CD4-positive, alpha-beta T cell (primary cell): ENCODE measurements around the gene CNTLN. TPM values are rescaled to one million over a fixed set of nuclear protein-coding genes. Genes with fewer than 3 reads are reported as not detected.

Source experiments
- ATAC-seq: fragments of 200-7000 bp; cut with Tn5 transposase; one replicate; pipeline ENCODE4 v1.10.0; 2022; ENCODE audit warnings: mild to moderate bottlenecking; ENCODE audit not compliant: poor library complexity
- CTCF ChIA-PET: fragments of 350-600 bp; sonication (Branson Sonifier 250); formaldehyde crosslinking; loops from one replicate; lab custom pipeline; 2021; ENCODE audit warnings: antibody characterized with exemption, inconsistent platforms; lab: Charles Lee
- POLR2A ChIA-PET: fragments of 350-600 bp; sonication (Branson Sonifier 250); formaldehyde crosslinking; loops from one replicate; lab custom pipeline; 2021; ENCODE audit warnings: antibody characterized with exemption, inconsistent platforms; lab: Charles Lee
- DNase-seq, 14 experiments: peaks; one replicate each; pipeline ENCODE4 v3.0.0-alpha.2; 2013 to 2020; ENCODE audit warnings: mixed read lengths in 2 of 14
- H3K27ac ChIP-seq, 2 donors: one replicate each; pipeline versions ENCODE4 v1.5.1 to v1.7.0; 2013; ENCODE audit warnings: low read length in 2 of 2, low read depth in 1 of 2, mild to moderate bottlenecking in 1 of 2
- H3K27me3 ChIP-seq, 2 experiments: 1 replicate in 1 of 2; 2 replicates in 1 of 2; pipeline versions ENCODE4 v1.6.1 to v1.7.0; 2013; ENCODE audit warnings: low read length in 2 of 2, control low read depth in 1 of 2, mild to moderate bottlenecking in 1 of 2, moderate library complexity in 1 of 2; ENCODE audit not compliant: insufficient read depth in 2 of 2, control insufficient read depth in 1 of 2
- H3K36me3 ChIP-seq: one replicate; pipeline ENCODE4 v1.6.1; 2013; ENCODE audit warnings: low read length, control low read depth; ENCODE audit not compliant: insufficient read depth
- H3K4me1 ChIP-seq: one replicate; pipeline ENCODE4 v1.6.1; 2013; ENCODE audit warnings: low read length, control low read depth; ENCODE audit not compliant: insufficient read depth
- H3K4me3 ChIP-seq: one replicate; pipeline ENCODE4 v1.5.1; 2013; ENCODE audit warnings: mild to moderate bottlenecking, low read length, moderate library complexity
- H3K9me3 ChIP-seq, 2 experiments: 1 replicate in 1 of 2; 2 replicates in 1 of 2; pipeline versions ENCODE4 v1.6.1 to v1.7.0; 2013; ENCODE audit warnings: low read length in 2 of 2, mild to moderate bottlenecking in 2 of 2, control low read depth in 1 of 2, moderate library complexity in 1 of 2; ENCODE audit not compliant: control insufficient read depth in 1 of 2, insufficient read depth in 1 of 2
- H3K27ac Mint-ChIP-seq: one replicate; pipeline ENCODE4 v1.8.0; 2020; ENCODE audit warnings: mixed read lengths
- H3K27me3 Mint-ChIP-seq: one replicate; pipeline ENCODE4 v1.8.0; 2021; ENCODE audit warnings: mixed read lengths
- H3K36me3 Mint-ChIP-seq: one replicate; pipeline ENCODE4 v1.8.0; 2021; ENCODE audit warnings: low read depth, mixed read lengths
- H3K4me1 Mint-ChIP-seq: one replicate; pipeline ENCODE4 v1.8.0; 2021; ENCODE audit warnings: low read depth, mixed read lengths
- H3K4me3 Mint-ChIP-seq: one replicate; pipeline ENCODE4 v1.8.0; 2020; ENCODE audit warnings: mild to moderate bottlenecking, mixed read lengths
- H3K9me3 Mint-ChIP-seq: one replicate; pipeline ENCODE4 v1.8.0; 2020; ENCODE audit warnings: mixed read lengths
- CTCF ChIP-seq: fragments of 200-600 bp; IDR thresholded peaks from one replicate; pipeline ENCODE4 v1.8.0; 2022; ENCODE audit warnings: antibody characterized with exemption, mild to moderate bottlenecking
- intact Hi-C, 2 experiments: fragments of 100-400 bp; cut with DNase I in 1 of 2; cut with micrococcal nuclease in 1 of 2; formaldehyde crosslinking; loops; one replicate each; pipeline versions ENCODE4 v1.15.1 to v1.9.0; 2023 to 2025; cut with DNase I, micrococcal nuclease
- total RNA-seq, 174 experiments: library from RNA in 2 of 174; stranded (reverse) in 2 of 174; gene quantifications; one replicate each; pipeline ENCODE4 v1.2.3 and lab custom pipeline; 2021 to 2026

Gene CNTLN
- total RNA-seq, 2 experiments from 2014 or later = 0.25 to 0.28 TPM

GRCh38 chr9:17121264-17121663 is 13.6 kb upstream of the CNTLN start:
- CTCF ChIA-PET = no interaction called here

GRCh38 chr9:17130291-17130690 is 4.5 kb upstream of the CNTLN start:
- no peaks in the 10 kb centered on the region for H3K36me3 Mint-ChIP-seq
- Histone ChIP-seq H3K27ac (no peak overlapping the region), H3K4me1 (no peaks in the 10 kb centered on the region), H3K4me3 (no peak overlapping the region), H3K9me3 (peaks cover 0 to 20% of the 10 kb centered on the region in 2 experiments), H3K36me3 (no peaks in the 10 kb centered on the region), H3K27me3 (no peaks in the 10 kb centered on the region)
- intact Hi-C loops = no loop called here
- H3K27me3 Mint-ChIP-seq = peaks cover 15% of the 10 kb centered on the region
- no peak for DNase-seq
- H3K9me3 Mint-ChIP-seq = peaks cover 3% of the 10 kb centered on the region
- POLR2A ChIA-PET = no interaction called here
- ATAC-seq = no peak
- no peak overlapping the region for H3K27ac Mint-ChIP-seq
- TF ChIP-seq CTCF = no peak
- H3K4me3 Mint-ChIP-seq = no peak overlapping the region
- peaks cover 10% of the 10 kb centered on the region for H3K4me1 Mint-ChIP-seq
- CTCF ChIA-PET = no interaction called here

More at GRCh38 chr9:17121264-17121663, 13.6 kb upstream of the CNTLN start:
- DNase-seq = no peak
- no peaks in the 10 kb centered on the region for H3K4me1 ChIP-seq
- H3K27ac ChIP-seq = no peak overlapping the region
- no peak overlapping the region for H3K4me3 ChIP-seq
- ATAC-seq = no peak
- Mint-ChIP-seq H3K4me3 (no peak overlapping the region), H3K4me1 (no peaks in the 10 kb centered on the region), H3K27me3 (no peaks in the 10 kb centered on the region), H3K27ac (no peak overlapping the region), H3K36me3 (no peaks in the 10 kb centered on the region), H3K9me3 (no peaks in the 10 kb centered on the region)
- H3K9me3 ChIP-seq = peaks cover 0 to 4% of the 10 kb centered on the region in 2 experiments
- intact Hi-C loops = no loop called here
- H3K36me3 ChIP-seq = no peaks in the 10 kb centered on the region
- no peak for TF ChIP-seq CTCF
- no peaks in the 10 kb centered on the region for H3K27me3 ChIP-seq
- POLR2A ChIA-PET = no interaction called here

- ChIA-PET POLR2A (no interaction called here), CTCF (no interaction called here)
- Histone ChIP-seq H3K4me3 (no peak overlapping the region), H3K27ac (no peak overlapping the region), H3K27me3 (no peaks in the 10 kb centered on the region), H3K36me3 (no peaks in the 10 kb centered on the region), H3K4me1 (no peaks in the 10 kb centered on the region), H3K9me3 (peaks cover 0 to 21% of the 10 kb centered on the region in 2 experiments)
- Mint-ChIP-seq H3K27ac (no peak overlapping the region), H3K9me3 (peaks cover 3% of the 10 kb centered on the region), H3K27me3 (peaks cover 17% of the 10 kb centered on the region), H3K4me1 (peaks cover 12% of the 10 kb centered on the region), H3K4me3 (no peak overlapping the region), H3K36me3 (no peaks in the 10 kb centered on the region)
- no peak for TF ChIP-seq CTCF
- intact Hi-C loops = no loop called here
- ATAC-seq (no peak), DNase-seq (no peak)
These were observed 4.1 kb upstream of the CNTLN start for GRCh38 chr9:17130725-17131124.
